GM23338 (cell line): ENCODE data around the gene CDON. TPM values are rescaled to one million over a fixed set of nuclear protein-coding genes. Genes with fewer than 3 reads are reported as not detected.

Experiments used
- ATAC-seq: fragments of 200-7000 bp; cut with Tn5 transposase; 3 replicates; pipeline ENCODE4 v1.9.1; 2020
- DNase-seq: peaks from one replicate; pipeline ENCODE4 v3.0.0-alpha.2; 2015; ENCODE audit warnings: low spot score
- H2AFZ ChIP-seq: fragments of 200-600 bp; sonication (generic); 2 replicates; pipeline ENCODE4 v1.8.0; 2016; ENCODE audit warnings: antibody characterized with exemption, mild to moderate bottlenecking, moderate library complexity
- H3F3A ChIP-seq: fragments of 200-600 bp; sonication (generic); replicated peaks from 2 replicates; pipeline ENCODE4 v1.8.0; 2017; ENCODE audit warnings: antibody characterized with exemption, mixed run types, low read depth
- H3K27ac ChIP-seq: fragments of 200-600 bp; sonication (generic); 2 replicates; pipeline ENCODE4 v1.6.1; 2016; ENCODE audit warnings: low read depth
- H3K27me3 ChIP-seq: fragments of 200-600 bp; sonication (generic); 2 replicates; pipeline ENCODE4 v1.8.0; 2016; ENCODE audit warnings: mild to moderate bottlenecking, mixed run types, moderate library complexity; ENCODE audit not compliant: insufficient read depth
- H3K36me3 ChIP-seq: fragments of 200-600 bp; sonication (generic); 2 replicates; pipeline ENCODE4 v1.8.0; 2016; ENCODE audit warnings: mild to moderate bottlenecking; ENCODE audit not compliant: insufficient read depth
- H3K4me1 ChIP-seq: fragments of 200-600 bp; sonication (generic); 2 replicates; pipeline ENCODE4 v1.8.0; 2016; ENCODE audit warnings: mild to moderate bottlenecking, moderate library complexity; ENCODE audit not compliant: insufficient read depth
- H3K4me2 ChIP-seq: fragments of 200-600 bp; sonication (generic); 2 replicates; pipeline ENCODE4 v1.7.1; 2017; ENCODE audit warnings: mixed run types
- H3K4me3 ChIP-seq: fragments of 200-600 bp; sonication (generic); 2 replicates; pipeline ENCODE4 v1.6.1; 2016; ENCODE audit warnings: mixed run types
- H3K79me2 ChIP-seq: fragments of 200-600 bp; sonication (generic); replicated peaks from 2 replicates; pipeline ENCODE4 v1.8.0; 2017; ENCODE audit warnings: mild to moderate bottlenecking; ENCODE audit not compliant: insufficient read depth
- H3K9me2 ChIP-seq: fragments of 200-600 bp; sonication (generic); 2 replicates; pipeline ENCODE4 v1.8.0; 2017; ENCODE audit not compliant: insufficient read depth
- H4K20me1 ChIP-seq: fragments of 200-600 bp; sonication (generic); replicated peaks from 2 replicates; pipeline ENCODE4 v1.8.0; 2017; ENCODE audit warnings: mild to moderate bottlenecking; ENCODE audit not compliant: insufficient read depth
- H3K27ac Mint-ChIP-seq: 2 replicates; pipeline ENCODE4 v1.8.0; 2020; ENCODE audit warnings: inconsistent platforms, mild to moderate bottlenecking, moderate library complexity, mixed read lengths
- H3K27me3 Mint-ChIP-seq: 3 replicates; pipeline ENCODE4 v1.8.0; 2022; ENCODE audit warnings: low read depth, mild to moderate bottlenecking, moderate library complexity, mixed read lengths, inconsistent platforms; ENCODE audit not compliant: insufficient read depth, poor library complexity
- H3K36me3 Mint-ChIP-seq: 3 replicates; pipeline ENCODE4 v1.8.0; 2021; ENCODE audit warnings: low read depth, mild to moderate bottlenecking, inconsistent platforms, moderate library complexity, mixed read lengths
- H3K4me1 Mint-ChIP-seq: 3 replicates; pipeline ENCODE4 v1.8.0; 2020; ENCODE audit warnings: mild to moderate bottlenecking, inconsistent platforms, mixed read lengths
- H3K4me3 Mint-ChIP-seq: 3 replicates; pipeline ENCODE4 v1.8.0; 2021; ENCODE audit warnings: moderate library complexity, mild to moderate bottlenecking, inconsistent platforms, mixed read lengths
- H3K9me3 Mint-ChIP-seq: 3 replicates; pipeline ENCODE4 v1.8.0; 2020; ENCODE audit warnings: moderate library complexity, mild to moderate bottlenecking, inconsistent platforms, mixed read lengths
- CREB1 ChIP-seq: fragments of 250-450 bp; sonication (Bioruptor Pico); IDR thresholded peaks from 2 replicates; pipeline ENCODE4 v1.5.0; 2020; ENCODE audit warnings: low read depth, mild to moderate bottlenecking, moderate library complexity
- EZH2 ChIP-seq: fragments of 200-600 bp; sonication (generic); IDR thresholded peaks from one replicate; pipeline ENCODE4 v1.8.0; 2017; ENCODE audit warnings: antibody characterized with exemption, mild to moderate bottlenecking, low read depth; ENCODE audit not compliant: unreplicated experiment
- EZH2phosphoT487 ChIP-seq: fragments of 200-600 bp; sonication (generic); IDR thresholded peaks from one replicate; pipeline ENCODE4 v1.8.1; 2018; ENCODE audit warnings: antibody characterized with exemption; ENCODE audit not compliant: unreplicated experiment
- NANOG ChIP-seq: IDR thresholded peaks from 2 replicates; pipeline ENCODE4 v1.6.1; 2016; ENCODE audit warnings: antibody characterized with exemption, borderline replicate concordance
- STAT1 ChIP-seq: IDR thresholded peaks from one replicate; pipeline ENCODE4 v1.6.1; 2016; ENCODE audit warnings: antibody characterized with exemption; ENCODE audit not compliant: unreplicated experiment
- ZNF331 ChIP-seq: fragments of 250-450 bp; sonication (Bioruptor Pico); IDR thresholded peaks from 2 replicates; pipeline ENCODE4 v1.5.0; 2020; ENCODE audit warnings: low read depth, mild to moderate bottlenecking, moderate library complexity
- ZNF462 ChIP-seq: fragments of 250-450 bp; sonication (Bioruptor Pico); IDR thresholded peaks from 2 replicates; pipeline ENCODE4 v1.5.0; 2020; ENCODE audit warnings: mild to moderate bottlenecking, moderate library complexity
- polyA plus RNA-seq: library from polyadenylated mRNA; unstranded; fragments of >200 nt; fragmentation: Nextera tagmentation; extraction: Ambion mirVana; gene quantifications from 2 replicates; pipeline ENCODE4 v1.2.1, GENCODE V29; 2016
- total RNA-seq: library from RNA; depleted of rRNA; stranded (reverse); fragments of >200 nt; shearing (Covaris generic); gene quantifications from 2 replicates; pipeline ENCODE4 v1.2.3, GENCODE V29; 2014
- TF ChIP-seq, protein P1 (sequence below): IDR thresholded peaks from one replicate; pipeline ENCODE4 v1.6.1; 2018; ENCODE audit warnings: antibody characterized with exemption; ENCODE audit not compliant: unreplicated experiment

The CDON gene
- total and polyA plus RNA-seq, 2 experiments from 2014 or later = 4.1 to 35.5 TPM

DNA sequence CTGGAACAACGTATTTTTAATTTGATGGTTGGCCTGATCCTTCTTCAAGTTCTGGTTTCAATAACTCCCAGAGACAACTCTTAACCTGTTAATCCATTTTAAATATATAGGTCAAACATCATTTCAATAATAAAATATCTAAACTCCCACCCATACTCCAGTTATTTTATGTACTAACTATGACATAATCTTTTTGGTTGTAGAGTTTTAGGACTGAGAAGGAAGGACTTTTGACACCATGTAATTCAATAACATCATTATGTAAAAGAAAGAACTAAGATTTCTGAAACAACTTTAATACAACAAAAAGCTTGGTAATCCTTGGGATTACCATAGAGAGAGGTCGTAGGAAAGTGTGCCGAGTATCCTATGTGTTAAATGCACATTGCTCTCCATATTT lies 85.3 kb downstream of the CDON start (continued):
- no peak for TF ChIP-seq ZNF462 (CRISPR knock-in tag)
- no peak for TF ChIP-seq ZNF331 (CRISPR knock-in tag)
- TF ChIP-seq STAT1 = no peak

- H3K4me3 ChIP-seq = no peak overlapping the region
- ATAC-seq (no peak), DNase-seq (no peak)
- H3K4me1 Mint-ChIP-seq = peaks cover 24% of the 10 kb centered on the region
- H3K27ac ChIP-seq = no peak overlapping the region
- H3K4me2 ChIP-seq = no peak overlapping the region
- no peaks in the 10 kb centered on the region for H3K79me2 ChIP-seq
- no peaks in the 10 kb centered on the region for H3F3A ChIP-seq
- no peaks in the 10 kb centered on the region for H3K27me3 Mint-ChIP-seq
- no peaks in the 10 kb centered on the region for H4K20me1 ChIP-seq
- no peaks in the 10 kb centered on the region for H3K27me3 ChIP-seq
- no peaks in the 10 kb centered on the region for H3K36me3 ChIP-seq
- no peak overlapping the region for H3K4me3 Mint-ChIP-seq
- H3K4me1 ChIP-seq = 0 out of 2 replicates have a peak, but pooled peaks cover 10% of the 10 kb centered on the region
- H3K9me3 Mint-ChIP-seq = no peaks in the 10 kb centered on the region
- no peak overlapping the region for H3K27ac Mint-ChIP-seq
- H3K9me2 ChIP-seq = no peaks in the 10 kb centered on the region
- H3K36me3 Mint-ChIP-seq = no peaks in the 10 kb centered on the region
- H2AFZ ChIP-seq = no peak overlapping the region
- TF ChIP-seq EZH2phosphoT487 = no peak
- no peak for TF ChIP-seq CREB1 (CRISPR knock-in tag)
- no peak for TF ChIP-seq STAT1
- TF ChIP-seq EZH2 = no peak
- TF ChIP-seq, protein P1, sequence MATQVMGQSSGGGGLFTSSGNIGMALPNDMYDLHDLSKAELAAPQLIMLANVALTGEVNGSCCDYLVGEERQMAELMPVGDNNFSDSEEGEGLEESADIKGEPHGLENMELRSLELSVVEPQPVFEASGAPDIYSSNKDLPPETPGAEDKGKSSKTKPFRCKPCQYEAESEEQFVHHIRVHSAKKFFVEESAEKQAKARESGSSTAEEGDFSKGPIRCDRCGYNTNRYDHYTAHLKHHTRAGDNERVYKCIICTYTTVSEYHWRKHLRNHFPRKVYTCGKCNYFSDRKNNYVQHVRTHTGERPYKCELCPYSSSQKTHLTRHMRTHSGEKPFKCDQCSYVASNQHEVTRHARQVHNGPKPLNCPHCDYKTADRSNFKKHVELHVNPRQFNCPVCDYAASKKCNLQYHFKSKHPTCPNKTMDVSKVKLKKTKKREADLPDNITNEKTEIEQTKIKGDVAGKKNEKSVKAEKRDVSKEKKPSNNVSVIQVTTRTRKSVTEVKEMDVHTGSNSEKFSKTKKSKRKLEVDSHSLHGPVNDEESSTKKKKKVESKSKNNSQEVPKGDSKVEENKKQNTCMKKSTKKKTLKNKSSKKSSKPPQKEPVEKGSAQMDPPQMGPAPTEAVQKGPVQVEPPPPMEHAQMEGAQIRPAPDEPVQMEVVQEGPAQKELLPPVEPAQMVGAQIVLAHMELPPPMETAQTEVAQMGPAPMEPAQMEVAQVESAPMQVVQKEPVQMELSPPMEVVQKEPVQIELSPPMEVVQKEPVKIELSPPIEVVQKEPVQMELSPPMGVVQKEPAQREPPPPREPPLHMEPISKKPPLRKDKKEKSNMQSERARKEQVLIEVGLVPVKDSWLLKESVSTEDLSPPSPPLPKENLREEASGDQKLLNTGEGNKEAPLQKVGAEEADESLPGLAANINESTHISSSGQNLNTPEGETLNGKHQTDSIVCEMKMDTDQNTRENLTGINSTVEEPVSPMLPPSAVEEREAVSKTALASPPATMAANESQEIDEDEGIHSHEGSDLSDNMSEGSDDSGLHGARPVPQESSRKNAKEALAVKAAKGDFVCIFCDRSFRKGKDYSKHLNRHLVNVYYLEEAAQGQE = no peak
- TF ChIP-seq ZNF331 (CRISPR knock-in tag) = no peak
- no peak for TF ChIP-seq NANOG
These were observed 86.5 kb downstream of the CDON start for GRCh38 chr11:125976156-125976555.
